GM18498 (cell line): Measurements from ENCODE around the gene ATP5IF1.

Source experiments
- ATAC-seq: cut with Tn5 transposase; IDR thresholded peaks from one replicate; pipeline ENCODE4 v1.9.1; 2021; ENCODE audit warnings: mild to moderate bottlenecking, moderate library complexity; ENCODE audit not compliant: unreplicated experiment

ATP5IF1 gene

GRCh38 chr1:28264897-28265296 lies 29.0 kb downstream of the ATP5IF1 start:
- no peak for ATAC-seq

- no peak for ATAC-seq
These were observed 29.7 kb downstream of the ATP5IF1 start for GRCh38 chr1:28265577-28265976.

- ATAC-seq, result no peak
These were observed 31.0 kb downstream of the ATP5IF1 start for GRCh38 chr1:28266920-28267322.

- no peak for ATAC-seq
These were observed 31.7 kb downstream of the ATP5IF1 start for GRCh38 chr1:28267633-28268032.

GRCh38 chr1:28269529-28269928 lies 33.6 kb downstream of the ATP5IF1 start:
- no peak for ATAC-seq

GRCh38 chr1:28272215-28272852 lies 36.4 kb downstream of the ATP5IF1 start:
- no peak for ATAC-seq

GRCh38 chr1:28273216-28273860 lies 37.4 kb downstream of the ATP5IF1 start:
- no peak for ATAC-seq

- no peak for ATAC-seq
These were observed 42.8 kb downstream of the ATP5IF1 start for GRCh38 chr1:28278763-28279162.

- no peak for ATAC-seq
These were observed 43.8 kb downstream of the ATP5IF1 start for GRCh38 chr1:28279721-28280120.

GRCh38 chr1:28280501-28280900 lies 44.6 kb downstream of the ATP5IF1 start:
- no peak for ATAC-seq

- ATAC-seq, result no peak
These were observed 45.1 kb downstream of the ATP5IF1 start for GRCh38 chr1:28280977-28281381.

GRCh38 chr1:28281608-28282425 lies 45.9 kb downstream of the ATP5IF1 start:
- ATAC-seq, result no peak

GRCh38 chr1:28282426-28283407 lies 46.8 kb downstream of the ATP5IF1 start:
- no peak for ATAC-seq

GRCh38 chr1:28286111-28286510 lies 50.2 kb downstream of the ATP5IF1 start:
- ATAC-seq, result no peak
